Activated naive CD4-positive, alpha-beta T cell treated with anti-CD3 and anti-CD28 coated beads for 36 hours (primary cell): ENCODE results near the gene IKBKE. TPM values are rescaled to one million over a fixed set of nuclear protein-coding genes. Genes with fewer than 3 reads are reported as not detected.

Experiments used
- CTCF ChIA-PET: fragments of 350-600 bp; sonication (Branson Sonifier 250); formaldehyde crosslinking; loops from one replicate; lab custom pipeline; 2021; ENCODE audit warnings: antibody characterized with exemption; lab: Charles Lee
- DNase-seq: peaks from one replicate; pipeline ENCODE4 v3.0.0-alpha.2; 2020
- H3K27ac Mint-ChIP-seq: one replicate; pipeline ENCODE4 v1.8.0; 2021; ENCODE audit warnings: mild to moderate bottlenecking, mixed read lengths
- H3K27me3 Mint-ChIP-seq: one replicate; pipeline ENCODE4 v1.8.0; 2021; ENCODE audit warnings: low read depth, mixed read lengths
- H3K36me3 Mint-ChIP-seq: one replicate; pipeline ENCODE4 v1.8.0; 2021; ENCODE audit warnings: low read depth, mixed read lengths
- H3K4me1 Mint-ChIP-seq: one replicate; pipeline ENCODE4 v1.8.0; 2021; ENCODE audit warnings: low read depth, mixed read lengths
- H3K4me3 Mint-ChIP-seq: one replicate; pipeline ENCODE4 v1.8.0; 2021; ENCODE audit warnings: mild to moderate bottlenecking, moderate library complexity, mixed read lengths
- H3K9me3 Mint-ChIP-seq: one replicate; pipeline ENCODE4 v1.8.0; 2021; ENCODE audit warnings: mixed read lengths
- intact Hi-C: fragments of 100-400 bp; cut with micrococcal nuclease; formaldehyde crosslinking; loops from one replicate; pipeline ENCODE4 v1.15.1; 2023
- total RNA-seq, 2 experiments: library from RNA; stranded (reverse); gene quantifications; one replicate each; pipeline ENCODE4 v1.2.3, GENCODE V29; 2021

Gene IKBKE
- total RNA-seq, 2 experiments from 2014 or later: 7.0 to 8.6 TPM

GRCh38 chr1:206518206-206518605 lies 47.9 kb downstream of the IKBKE start:
- Mint-ChIP-seq H3K27me3 (no peaks in the 10 kb centered on the region), H3K27ac (no peak overlapping the region), H3K9me3 (no peaks in the 10 kb centered on the region), H3K4me3 (no peak overlapping the region), H3K36me3 (no peaks in the 10 kb centered on the region), H3K4me1 (peaks cover 6% of the 10 kb centered on the region)
- CTCF ChIA-PET: interaction anchor here (1.0 to 1.1 kb wide), 3 partner anchors 12 to 146 kb away, joined by 3 read pairs; no protein-coding TSS in a partner anchor
- intact Hi-C loops: no loop called here
- DNase-seq: no peak

GRCh38 chr1:206518743-206519142 lies 48.5 kb downstream of the IKBKE start:
- no peak overlapping the region for H3K4me3 Mint-ChIP-seq
- no peaks in the 10 kb centered on the region for H3K9me3 Mint-ChIP-seq
- intact Hi-C loops: no loop called here

GRCh38 chr1:206521127-206521526 lies 50.9 kb downstream of the IKBKE start:
- no peaks in the 10 kb centered on the region for H3K9me3 Mint-ChIP-seq
- no peak overlapping the region for H3K27ac Mint-ChIP-seq
- intact Hi-C loops: no loop called here
- H3K4me3 Mint-ChIP-seq: no peak overlapping the region
- no peaks in the 10 kb centered on the region for H3K27me3 Mint-ChIP-seq
- H3K4me1 Mint-ChIP-seq: peaks cover 3% of the 10 kb centered on the region
- H3K36me3 Mint-ChIP-seq: no peaks in the 10 kb centered on the region
- CTCF ChIA-PET: interaction anchor here (0.7 to 1.4 kb wide), 4 partner anchors 24 to 143 kb away, joined by 3 to 9 read pairs (median 4); no protein-coding TSS in a partner anchor
- no peak for DNase-seq

More at GRCh38 chr1:206518743-206519142, 48.5 kb downstream of the IKBKE start:
- H3K36me3 Mint-ChIP-seq: no peaks in the 10 kb centered on the region
- DNase-seq: no peak
- H3K27me3 Mint-ChIP-seq: no peaks in the 10 kb centered on the region
- no peak overlapping the region for H3K27ac Mint-ChIP-seq
- H3K4me1 Mint-ChIP-seq: peaks cover 6% of the 10 kb centered on the region
- CTCF ChIA-PET: interaction anchor here (0.6 to 1.1 kb wide), 5 partner anchors 12 to 145 kb away, joined by 3 read pairs; no protein-coding TSS in a partner anchor

- CTCF ChIA-PET: interaction anchor here (0.6 to 1.4 kb wide), 4 partner anchors 23 to 142 kb away, joined by 3 to 9 read pairs (median 4); no protein-coding TSS in a partner anchor
- Mint-ChIP-seq H3K27me3 (no peaks in the 10 kb centered on the region), H3K4me3 (no peak overlapping the region), H3K36me3 (no peaks in the 10 kb centered on the region), H3K9me3 (no peaks in the 10 kb centered on the region), H3K4me1 (no peaks in the 10 kb centered on the region), H3K27ac (no peak overlapping the region)
- intact Hi-C loops: no loop called here
- no peak for DNase-seq
Observed at GRCh38 chr1:206521694-206522402, 51.6 kb downstream of the IKBKE start.

- H3K4me3 Mint-ChIP-seq: no peak overlapping the region
- no peaks in the 10 kb centered on the region for H3K9me3 Mint-ChIP-seq
- DNase-seq: no peak
- no peaks in the 10 kb centered on the region for H3K27me3 Mint-ChIP-seq
- no peak overlapping the region for H3K27ac Mint-ChIP-seq
- CTCF ChIA-PET: interaction anchor here (1.0 to 1.1 kb wide), 2 partner anchors 18 to 19 kb away, joined by 3 to 4 read pairs; no protein-coding TSS in a partner anchor
- intact Hi-C loops: no loop called here
- no peaks in the 10 kb centered on the region for H3K36me3 Mint-ChIP-seq
- no peaks in the 10 kb centered on the region for H3K4me1 Mint-ChIP-seq
Observed at GRCh38 chr1:206524739-206525364, 54.6 kb downstream of the IKBKE start.

GRCh38 chr1:206526064-206526911 lies 56.0 kb downstream of the IKBKE start:
- Mint-ChIP-seq H3K4me1 (no peaks in the 10 kb centered on the region), H3K27me3 (no peaks in the 10 kb centered on the region), H3K36me3 (no peaks in the 10 kb centered on the region), H3K27ac (no peak overlapping the region), H3K4me3 (no peak overlapping the region), H3K9me3 (no peaks in the 10 kb centered on the region)
- intact Hi-C loops: no loop called here
- no peak for DNase-seq
- CTCF ChIA-PET: interaction anchor here (1.0 to 1.1 kb wide), 2 partner anchors 17 to 20 kb away, joined by 3 to 4 read pairs; no protein-coding TSS in a partner anchor

GRCh38 chr1:206529425-206529824 lies 59.1 kb downstream of the IKBKE start:
- Mint-ChIP-seq H3K4me1 (no peaks in the 10 kb centered on the region), H3K4me3 (no peak overlapping the region), H3K36me3 (no peaks in the 10 kb centered on the region), H3K9me3 (no peaks in the 10 kb centered on the region), H3K27ac (no peak overlapping the region), H3K27me3 (no peaks in the 10 kb centered on the region)
- intact Hi-C loops: no loop called here
- no peak for DNase-seq
- CTCF ChIA-PET: no interaction called here

GRCh38 chr1:206532368-206532767 lies 62.1 kb downstream of the IKBKE start:
- CTCF ChIA-PET: interaction anchor here (1.6 kb wide), 1 partner anchor 13 kb away, joined by 5 read pairs; no protein-coding TSS in a partner anchor
- no peaks in the 10 kb centered on the region for H3K9me3 Mint-ChIP-seq

GRCh38 chr1:206534552-206534951 lies 64.3 kb downstream of the IKBKE start:
- no peak for DNase-seq
- no peaks in the 10 kb centered on the region for H3K27me3 Mint-ChIP-seq
- peaks cover 1% of the 10 kb centered on the region for H3K36me3 Mint-ChIP-seq
- H3K27ac Mint-ChIP-seq: no peak overlapping the region
- no peaks in the 10 kb centered on the region for H3K4me1 Mint-ChIP-seq
- H3K9me3 Mint-ChIP-seq: no peaks in the 10 kb centered on the region
- intact Hi-C loops: no loop called here
- CTCF ChIA-PET: interaction anchor here (0.6 to 4.3 kb wide), 3 partner anchors 11 to 124 kb away, joined by 3 to 23 read pairs (median 4); no protein-coding TSS in a partner anchor
- H3K4me3 Mint-ChIP-seq: no peak overlapping the region

More at GRCh38 chr1:206532368-206532767, 62.1 kb downstream of the IKBKE start:
- Mint-ChIP-seq H3K27ac (no peak overlapping the region), H3K4me1 (no peaks in the 10 kb centered on the region), H3K27me3 (no peaks in the 10 kb centered on the region), H3K36me3 (no peaks in the 10 kb centered on the region), H3K4me3 (no peak overlapping the region)
- no peak for DNase-seq
- intact Hi-C loops: no loop called here

GRCh38 chr1:206535853-206536188 lies 65.5 kb downstream of the IKBKE start:
- H3K27ac Mint-ChIP-seq: no peak overlapping the region
- intact Hi-C loops: no loop called here
- H3K27me3 Mint-ChIP-seq: no peaks in the 10 kb centered on the region
- CTCF ChIA-PET: interaction anchor here (1.2 to 4.3 kb wide), 2 partner anchors 10 to 46 kb away, joined by 3 to 23 read pairs; no protein-coding TSS in a partner anchor
- no peak for DNase-seq
- H3K4me3 Mint-ChIP-seq: no peak overlapping the region
- H3K4me1 Mint-ChIP-seq: no peaks in the 10 kb centered on the region
- peaks cover 1% of the 10 kb centered on the region for H3K36me3 Mint-ChIP-seq
- H3K9me3 Mint-ChIP-seq: no peaks in the 10 kb centered on the region

- H3K4me3 Mint-ChIP-seq: no peak overlapping the region
- no peak overlapping the region for H3K27ac Mint-ChIP-seq
- intact Hi-C loops: no loop called here
- H3K4me1 Mint-ChIP-seq: no peaks in the 10 kb centered on the region
- H3K36me3 Mint-ChIP-seq: peaks cover 1% of the 10 kb centered on the region
- no peak for DNase-seq
- no peaks in the 10 kb centered on the region for H3K27me3 Mint-ChIP-seq
- no peaks in the 10 kb centered on the region for H3K9me3 Mint-ChIP-seq
- CTCF ChIA-PET: interaction anchor here (0.5 to 4.3 kb wide), 3 partner anchors 9 to 463 kb away, joined by 3 to 23 read pairs (median 3); partner anchors contain the start of gene EIF2D
Observed at GRCh38 chr1:206537141-206537540, 66.9 kb downstream of the IKBKE start.
